ENCODE results near the gene IL12RB1. TPM values are rescaled to one million over a fixed set of nuclear protein-coding genes. Genes with fewer than 3 reads are reported as not detected.

Gene IL12RB1
- total and polyA plus RNA-seq, 2 of the 8 experiments (the other 6 are each of a cell fraction or from before 2014, with no cell fraction given): 0.03 TPM; not detected in 1

DNA sequence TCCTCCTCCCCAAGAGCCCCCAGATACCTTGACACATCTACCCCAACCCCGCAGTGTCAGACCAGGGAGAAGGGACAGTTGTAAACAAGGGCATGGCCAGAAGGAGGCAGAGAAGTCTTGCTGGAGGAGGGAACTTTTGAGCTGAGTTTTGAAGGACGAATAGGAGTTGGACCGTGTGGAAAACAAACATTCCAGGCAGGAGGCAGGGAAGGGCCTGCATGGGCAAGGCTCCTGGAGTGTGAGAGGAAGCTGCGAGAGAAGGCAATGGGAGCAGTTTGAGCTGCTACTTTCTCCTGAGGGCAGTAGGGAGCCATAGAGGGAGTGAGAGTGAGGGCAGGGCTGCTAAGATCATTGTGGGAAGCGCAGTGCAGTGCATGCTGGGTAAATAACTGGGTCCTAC lies 23.3 kb downstream of the IL12RB1 start (continued):
- no peak for TF ChIP-seq SP2 (IDR thresholded peaks at IDR 0.05; ENCODE audit: low read length)
- TF ChIP-seq YY1 (IDR thresholded peaks at IDR 0.05; ENCODE audit: low read depth, low read length): no peak
- TF ChIP-seq, protein P1, sequence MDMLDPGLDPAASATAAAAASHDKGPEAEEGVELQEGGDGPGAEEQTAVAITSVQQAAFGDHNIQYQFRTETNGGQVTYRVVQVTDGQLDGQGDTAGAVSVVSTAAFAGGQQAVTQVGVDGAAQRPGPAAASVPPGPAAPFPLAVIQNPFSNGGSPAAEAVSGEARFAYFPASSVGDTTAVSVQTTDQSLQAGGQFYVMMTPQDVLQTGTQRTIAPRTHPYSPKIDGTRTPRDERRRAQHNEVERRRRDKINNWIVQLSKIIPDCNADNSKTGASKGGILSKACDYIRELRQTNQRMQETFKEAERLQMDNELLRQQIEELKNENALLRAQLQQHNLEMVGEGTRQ (IDR thresholded peaks at IDR 0.05; ENCODE audit: low read length): no peak
- TF ChIP-seq GABPA (IDR thresholded peaks at IDR 0.05; ENCODE audit: borderline replicate concordance, insufficient read depth, low read length): no peak
- no peak for TF ChIP-seq CHD2 (IDR thresholded peaks at IDR 0.05; ENCODE audit: low read length)
- TF ChIP-seq SAP30 (IDR thresholded peaks at IDR 0.05; ENCODE audit: insufficient read depth, insufficient replicate concordance, low read length): no peak
- TF ChIP-seq, protein P2, sequence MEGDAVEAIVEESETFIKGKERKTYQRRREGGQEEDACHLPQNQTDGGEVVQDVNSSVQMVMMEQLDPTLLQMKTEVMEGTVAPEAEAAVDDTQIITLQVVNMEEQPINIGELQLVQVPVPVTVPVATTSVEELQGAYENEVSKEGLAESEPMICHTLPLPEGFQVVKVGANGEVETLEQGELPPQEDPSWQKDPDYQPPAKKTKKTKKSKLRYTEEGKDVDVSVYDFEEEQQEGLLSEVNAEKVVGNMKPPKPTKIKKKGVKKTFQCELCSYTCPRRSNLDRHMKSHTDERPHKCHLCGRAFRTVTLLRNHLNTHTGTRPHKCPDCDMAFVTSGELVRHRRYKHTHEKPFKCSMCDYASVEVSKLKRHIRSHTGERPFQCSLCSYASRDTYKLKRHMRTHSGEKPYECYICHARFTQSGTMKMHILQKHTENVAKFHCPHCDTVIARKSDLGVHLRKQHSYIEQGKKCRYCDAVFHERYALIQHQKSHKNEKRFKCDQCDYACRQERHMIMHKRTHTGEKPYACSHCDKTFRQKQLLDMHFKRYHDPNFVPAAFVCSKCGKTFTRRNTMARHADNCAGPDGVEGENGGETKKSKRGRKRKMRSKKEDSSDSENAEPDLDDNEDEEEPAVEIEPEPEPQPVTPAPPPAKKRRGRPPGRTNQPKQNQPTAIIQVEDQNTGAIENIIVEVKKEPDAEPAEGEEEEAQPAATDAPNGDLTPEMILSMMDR (IDR thresholded peaks at IDR 0.05; ENCODE audit: control extremely low read depth in 1 of 3, insufficient read depth in 1 of 3, low read depth in 1 of 3, low read length in 3 of 3): peak; percentile 43 to 63 (median 51)
- peak; percentile 99 for TF ChIP-seq KDM1A (IDR thresholded peaks at IDR 0.05; ENCODE audit: borderline replicate concordance, low read length)
- no peak for TF ChIP-seq SUZ12 (IDR thresholded peaks at IDR 0.05; ENCODE audit: low read length)
- no peak for TF ChIP-seq EP300 (IDR thresholded peaks at IDR 0.05; ENCODE audit: borderline replicate concordance in 1 of 2, low read depth in 2 of 2, low read length in 2 of 2)
